HepG2 (cell line): ENCODE data around the gene PPOX. TPM values are rescaled to one million over a fixed set of nuclear protein-coding genes. Genes with fewer than 3 reads are reported as not detected.

Experiments used
- ATF7 ChIP-seq, 2 experiments: fragments of 450-650 bp in 1 of 2; sonication (generic) in 1 of 2; formaldehyde crosslinking in 1 of 2; IDR thresholded peaks; 2 replicates each; pipeline versions ENCODE4 v1.4.0 to v1.6.1; 2016 to 2020; ENCODE audit warnings: antibody characterized with exemption in 1 of 2, mild to moderate bottlenecking in 1 of 2, missing genetic modification reagents in 1 of 2
- ATF7-NPFF ChIP-seq: sonication (generic); formaldehyde crosslinking; IDR thresholded peaks from 2 replicates; pipeline ENCODE4 v1.8.1; 2023; ENCODE audit warnings: mild to moderate bottlenecking, low read depth, missing genetic modification reagents, moderate library complexity
- GMEB1 ChIP-seq: sonication (generic); formaldehyde crosslinking; IDR thresholded peaks from 2 replicates; pipeline ENCODE4 v1.5.1; 2020; ENCODE audit warnings: missing genetic modification reagents, mild to moderate bottlenecking, borderline replicate concordance
- HDAC1 ChIP-seq: sonication (generic); formaldehyde crosslinking; IDR thresholded peaks from 2 replicates; pipeline ENCODE4 v1.5.1; 2020; ENCODE audit warnings: mild to moderate bottlenecking, missing genetic modification reagents
- KDM5A ChIP-seq: fragments of 200-600 bp; sonication (generic); IDR thresholded peaks from 2 replicates; pipeline ENCODE4 v1.7.0; 2018; ENCODE audit warnings: antibody characterized with exemption, mild to moderate bottlenecking, low read length, borderline replicate concordance
- MLXIP ChIP-seq: sonication (generic); formaldehyde crosslinking; IDR thresholded peaks from 2 replicates; pipeline ENCODE4 v1.9.0; 2021; ENCODE audit warnings: missing genetic modification reagents, borderline replicate concordance
- SRF ChIP-seq: IDR thresholded peaks from 2 replicates; pipeline ENCODE4 v1.6.1; 2011; ENCODE audit warnings: mild to moderate bottlenecking, low read depth, low read length, moderate library complexity
- SRY ChIP-seq: sonication (generic); formaldehyde crosslinking; IDR thresholded peaks from 2 replicates; pipeline ENCODE4 v1.8.0; 2022; ENCODE audit warnings: mild to moderate bottlenecking, missing genetic modification reagents
- SSRP1 ChIP-seq: IDR thresholded peaks from 2 replicates; pipeline ENCODE4 v1.6.1; 2016; ENCODE audit warnings: control low read depth
- UBTF ChIP-seq: sonication (generic); formaldehyde crosslinking; IDR thresholded peaks from 2 replicates; pipeline ENCODE4 v1.4.0; 2020; ENCODE audit warnings: mild to moderate bottlenecking, missing genetic modification reagents
- ZNF101 ChIP-seq: sonication (generic); formaldehyde crosslinking; IDR thresholded peaks from 2 replicates; pipeline ENCODE4 v1.4.0; 2020; ENCODE audit warnings: mild to moderate bottlenecking, low read depth, missing genetic modification reagents, borderline replicate concordance
- ZNF275 ChIP-seq: sonication (generic); formaldehyde crosslinking; IDR thresholded peaks from 2 replicates; pipeline ENCODE4 v1.8.0; 2022; ENCODE audit warnings: missing genetic modification reagents, mild to moderate bottlenecking, inconsistent platforms, borderline replicate concordance
- ZNF329 ChIP-seq: sonication (generic); formaldehyde crosslinking; IDR thresholded peaks from 2 replicates; pipeline ENCODE4 v1.9.0; 2021; ENCODE audit warnings: low read depth, mild to moderate bottlenecking, missing genetic modification reagents
- ZNF335 ChIP-seq: sonication (generic); formaldehyde crosslinking; IDR thresholded peaks from 2 replicates; pipeline ENCODE4 v1.4.0; 2020; ENCODE audit warnings: missing genetic modification reagents
- ZNF552 ChIP-seq: sonication (generic); formaldehyde crosslinking; IDR thresholded peaks from 2 replicates; pipeline ENCODE4 v1.9.0; 2022; ENCODE audit warnings: missing genetic modification reagents, mild to moderate bottlenecking, borderline replicate concordance
- ZNF607 ChIP-seq: sonication (generic); formaldehyde crosslinking; IDR thresholded peaks from 2 replicates; pipeline ENCODE4 v1.5.1; 2020; ENCODE audit warnings: missing genetic modification reagents, mild to moderate bottlenecking, borderline replicate concordance
- ZNF7 ChIP-seq: IDR thresholded peaks from 2 replicates; pipeline ENCODE4 v1.6.1; 2016; ENCODE audit warnings: missing biosample characterization, missing genetic modification reagents
- ZNF878 ChIP-seq: sonication (generic); formaldehyde crosslinking; IDR thresholded peaks from 2 replicates; pipeline ENCODE4 v1.8.1; 2023; ENCODE audit warnings: mild to moderate bottlenecking, missing genetic modification reagents, moderate library complexity
- polyA plus RNA-seq, 8 experiments: library from polyadenylated mRNA; depleted of rRNA in 3 of 8; stranded (reverse) in 7 of 8; unstranded in 1 of 8; fragments of >200 nt; fragmentation: Illumina TruSeq in 4 of 8; extraction: Trizol in 4 of 8; gene quantifications; 2 replicates each; pipeline versions ENCODE4 v1.2.1 to v1.2.3, GENCODE V29; 2011 to 2016; ENCODE audit warnings: low read depth in 4 of 8, missing spikeins in 1 of 8, mixed read lengths in 1 of 8; ENCODE audit not compliant: insufficient read depth in 1 of 8
- total RNA-seq, 5 experiments: library from RNA; depleted of rRNA; stranded (reverse); fragments of >200 nt; fragmentation: Illumina TruSeq; extraction: Trizol; gene quantifications; 2 replicates each; pipeline ENCODE4 v1.2.3, GENCODE V29; 2016; ENCODE audit warnings: low read depth in 1 of 5

The PPOX gene
- total and polyA plus RNA-seq, 2 of the 13 experiments (the other 11 are each of a cell fraction or from before 2014, with no cell fraction given), result 15.5 to 27.7 TPM

- TF ChIP-seq ZNF275, result no peak
- TF ChIP-seq SRY (CRISPR knock-in tag), result 0 out of 2 replicates have a peak, but pooled peaks have one; percentile 80
- peak; percentile 84 for TF ChIP-seq ZNF335 (CRISPR knock-in tag)
- peak; percentile 75 for TF ChIP-seq UBTF (CRISPR knock-in tag)
- TF ChIP-seq HDAC1 (CRISPR knock-in tag), result no peak
- no peak for TF ChIP-seq SSRP1 (CRISPR knock-in tag)
- TF ChIP-seq ZNF552 (CRISPR knock-in tag), result no peak; the same call in 1 of the 2 replicates
- no peak for TF ChIP-seq ATF7 (IDR thresholded peaks at IDR 0.05)
- no peak for TF ChIP-seq ATF7 (CRISPR knock-in tag; IDR thresholded peaks at IDR 0.05)
- TF ChIP-seq SRF, result no peak
- peak; percentile 58; the same call in 1 of the 2 replicates for TF ChIP-seq MLXIP (CRISPR knock-in tag)
- TF ChIP-seq ZNF607 (CRISPR knock-in tag), result peak; percentile 68
- peak; percentile 69 for TF ChIP-seq ATF7-NPFF (CRISPR knock-in tag)
- TF ChIP-seq ZNF101 (CRISPR knock-in tag), result no peak
- peak; percentile 85 for TF ChIP-seq GMEB1 (CRISPR knock-in tag)
- TF ChIP-seq ZNF878 (CRISPR knock-in tag), result 0 out of 2 replicates have a peak, but pooled peaks have one; percentile 53
- TF ChIP-seq ZNF7, result no peak
- 0 out of 2 replicates have a peak, but pooled peaks have one; percentile 22 for TF ChIP-seq ZNF329
- peak; percentile 65 for TF ChIP-seq KDM5A
- TF ChIP-seq, all 625 proteins: peak for 239
Measured at GRCh38 chr1:161201836-161202712, 35.8 kb downstream of the PPOX start, which contains the start of gene NDUFS2 (continued).
